Measurements from ENCODE around the gene TWSG1.

GRCh38 chr18:9401176-9401575 lies 66.6 kb downstream of the TWSG1 start:
- TF ChIP-seq CEBPB (IDR thresholded peaks at IDR 0.05) (no peak), EP300 (IDR thresholded peaks at IDR 0.05) (no peak), RARB (CRISPR knock-in tag; IDR thresholded peaks at IDR 0.05) (no peak), MAX (IDR thresholded peaks at IDR 0.05) (no peak), POLR2A (IDR thresholded peaks at IDR 0.05; ENCODE audit: low read length) (no peak), CTCF (IDR thresholded peaks at IDR 0.05) (no peak), ESRRA (IDR thresholded peaks at IDR 0.05; ENCODE audit: borderline replicate concordance, low read length) (no peak), RCOR1 (IDR thresholded peaks at IDR 0.05; ENCODE audit: low read depth, low read length) (no peak), REST (IDR thresholded peaks at IDR 0.05) (no peak), MYC (IDR thresholded peaks at IDR 0.05; ENCODE audit: borderline replicate concordance, low read length) (no peak)
